ENCODE measurements around the gene DYNC1I1. TPM values are rescaled to one million over a fixed set of nuclear protein-coding genes. Genes with fewer than 3 reads are reported as not detected.

Gene DYNC1I1
- total and polyA plus RNA-seq, 2 donors (not counting 3 experiments of a cell fraction or from before 2014, with no cell fraction given), result 1.8 to 3.6 TPM

GRCh38 chr7:95804052-95804451, 31.7 kb downstream of the DYNC1I1 start:
- ChIA-PET CTCF (no interaction called here), POLR2A (no interaction called here)
- DNase-seq (ENCODE audit: low read depth, low spot score) (no peak), FAIRE-seq (no peak)
- Histone ChIP-seq H3K4me1 (ENCODE audit: control insufficient read depth, extremely low read depth, insufficient read depth, low read length) (peaks cover 2% of the 10 kb centered on the region), H4K20me1 (replicated peaks; ENCODE audit: control insufficient read depth, extremely low read depth, insufficient read depth, low read length) (no peaks in the 10 kb centered on the region), H2AFZ (ENCODE audit: low read depth, low read length) (no peak overlapping the region), H3K4me3 (replicated peaks in 1 of 3; ENCODE audit: insufficient read depth in 1 of 3, low read depth in 1 of 3, low read length in 3 of 3) (no peak overlapping the region), H3K27me3 (ENCODE audit: control insufficient read depth in 2 of 2, insufficient read depth in 2 of 2, low read length in 2 of 2) (no peaks in the 10 kb centered on the region), H3K4me2 (ENCODE audit: insufficient read depth, low read length) (no peak overlapping the region), H3K9me3 (replicated peaks; ENCODE audit: control insufficient read depth, insufficient read depth, low read length) (no peaks in the 10 kb centered on the region), H3K9me1 (replicated peaks; ENCODE audit: control insufficient read depth, extremely low read depth, insufficient read depth, low read length) (no peaks in the 10 kb centered on the region), H3K79me2 (ENCODE audit: control insufficient read depth, insufficient read depth, low read length) (no peaks in the 10 kb centered on the region), H3K27ac (ENCODE audit: insufficient read depth, low read depth, low read length) (no peak overlapping the region), H3K36me3 (ENCODE audit: control insufficient read depth in 2 of 2, extremely low read depth in 1 of 2, insufficient read depth in 2 of 2, low read length in 2 of 2) (no peaks in the 10 kb centered on the region), H3K9ac (replicated peaks; ENCODE audit: extremely low read depth, insufficient read depth, low read length) (no peak overlapping the region)
- no peak for TF ChIP-seq FOS (IDR thresholded peaks at IDR 0.05; ENCODE audit: borderline replicate concordance, insufficient read depth, low read length)
- no peak for TF ChIP-seq POLR2AphosphoS5 (IDR thresholded peaks at IDR 0.05; ENCODE audit: insufficient read depth, low read depth, low read length)
- no TSS peak for BruUV-seq (replicated peaks)
- dilution Hi-C loops (cut with MboI; ENCODE audit: extremely low pct_ligation_motif_present, low sequenced_read_pairs) (no loop called here), intact Hi-C loops (cut with micrococcal nuclease) (no loop called here)

DNA sequence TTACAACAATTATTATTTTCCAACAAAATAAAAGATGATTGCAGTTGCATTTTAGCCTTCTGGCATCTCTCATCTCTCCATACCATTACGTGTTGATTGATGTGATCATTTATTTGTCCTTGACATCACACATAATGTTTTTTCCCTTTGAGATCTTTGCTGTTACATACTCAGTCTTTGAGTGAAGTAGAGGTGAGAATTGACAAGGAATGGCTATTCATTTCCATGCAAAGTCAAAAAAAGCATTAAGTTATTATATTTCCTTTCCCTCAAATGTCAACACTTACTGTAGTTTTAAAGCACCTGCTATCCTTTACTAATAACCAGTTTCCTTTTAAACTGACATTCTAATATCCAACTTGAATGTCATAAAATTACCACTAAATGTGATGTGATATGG, 33.6 kb downstream of the DYNC1I1 start:
- no peak overlapping the region for H3K4me3 ChIP-seq (replicated peaks in 1 of 3; ENCODE audit: insufficient read depth in 1 of 3, low read depth in 1 of 3, low read length in 3 of 3)
- no peaks in the 10 kb centered on the region for H3K36me3 ChIP-seq (ENCODE audit: control insufficient read depth in 2 of 2, extremely low read depth in 1 of 2, insufficient read depth in 2 of 2, low read length in 2 of 2)
- no peak for FAIRE-seq
- no peaks in the 10 kb centered on the region for H3K9me3 ChIP-seq (replicated peaks; ENCODE audit: control insufficient read depth, insufficient read depth, low read length)
- no peak overlapping the region for H3K4me2 ChIP-seq (ENCODE audit: insufficient read depth, low read length)
- intact Hi-C loops (cut with micrococcal nuclease), result no loop called here
- DNase-seq (ENCODE audit: low read depth, low spot score), result no peak
- no peaks in the 10 kb centered on the region for H4K20me1 ChIP-seq (replicated peaks; ENCODE audit: control insufficient read depth, extremely low read depth, insufficient read depth, low read length)
- no TSS peak for BruUV-seq (replicated peaks)
- dilution Hi-C loops (cut with MboI; ENCODE audit: extremely low pct_ligation_motif_present, low sequenced_read_pairs), result no loop called here
- ChIA-PET POLR2A (no interaction called here), CTCF (interaction anchor here (2.2 kb wide), 1 partner anchor 8 kb away, joined by 6 read pairs; no protein-coding TSS in a partner anchor)
- H3K9ac ChIP-seq (replicated peaks; ENCODE audit: extremely low read depth, insufficient read depth, low read length), result no peak overlapping the region
- no peak overlapping the region for H2AFZ ChIP-seq (ENCODE audit: low read depth, low read length)
- H3K27ac ChIP-seq (ENCODE audit: insufficient read depth, low read depth, low read length), result no peak overlapping the region
- H3K4me1 ChIP-seq (ENCODE audit: control insufficient read depth, extremely low read depth, insufficient read depth, low read length), result no peaks in the 10 kb centered on the region
- no peaks in the 10 kb centered on the region for H3K79me2 ChIP-seq (ENCODE audit: control insufficient read depth, insufficient read depth, low read length)
- H3K9me1 ChIP-seq (replicated peaks; ENCODE audit: control insufficient read depth, extremely low read depth, insufficient read depth, low read length), result no peaks in the 10 kb centered on the region
- TF ChIP-seq POLR2AphosphoS5 (IDR thresholded peaks at IDR 0.05; ENCODE audit: insufficient read depth, low read depth, low read length) (no peak), GATA2 (IDR thresholded peaks at IDR 0.05; ENCODE audit: insufficient read depth, insufficient read length, low read depth, low read length) (no peak), MYC (IDR thresholded peaks at IDR 0.05; ENCODE audit: low read depth, low read length) (no peak), EZH2 (IDR thresholded peaks at IDR 0.05; ENCODE audit: borderline replicate concordance, low read depth, low read length, severe bottlenecking) (no peak), JUN (IDR thresholded peaks at IDR 0.05; ENCODE audit: borderline replicate concordance, insufficient read depth, insufficient read length, low read depth) (no peak)
- TF ChIP-seq, protein P1, sequence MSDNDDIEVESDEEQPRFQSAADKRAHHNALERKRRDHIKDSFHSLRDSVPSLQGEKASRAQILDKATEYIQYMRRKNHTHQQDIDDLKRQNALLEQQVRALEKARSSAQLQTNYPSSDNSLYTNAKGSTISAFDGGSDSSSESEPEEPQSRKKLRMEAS (IDR thresholded peaks at IDR 0.05; ENCODE audit: insufficient read depth, insufficient read length), result no peak
- TF ChIP-seq, protein P2, sequence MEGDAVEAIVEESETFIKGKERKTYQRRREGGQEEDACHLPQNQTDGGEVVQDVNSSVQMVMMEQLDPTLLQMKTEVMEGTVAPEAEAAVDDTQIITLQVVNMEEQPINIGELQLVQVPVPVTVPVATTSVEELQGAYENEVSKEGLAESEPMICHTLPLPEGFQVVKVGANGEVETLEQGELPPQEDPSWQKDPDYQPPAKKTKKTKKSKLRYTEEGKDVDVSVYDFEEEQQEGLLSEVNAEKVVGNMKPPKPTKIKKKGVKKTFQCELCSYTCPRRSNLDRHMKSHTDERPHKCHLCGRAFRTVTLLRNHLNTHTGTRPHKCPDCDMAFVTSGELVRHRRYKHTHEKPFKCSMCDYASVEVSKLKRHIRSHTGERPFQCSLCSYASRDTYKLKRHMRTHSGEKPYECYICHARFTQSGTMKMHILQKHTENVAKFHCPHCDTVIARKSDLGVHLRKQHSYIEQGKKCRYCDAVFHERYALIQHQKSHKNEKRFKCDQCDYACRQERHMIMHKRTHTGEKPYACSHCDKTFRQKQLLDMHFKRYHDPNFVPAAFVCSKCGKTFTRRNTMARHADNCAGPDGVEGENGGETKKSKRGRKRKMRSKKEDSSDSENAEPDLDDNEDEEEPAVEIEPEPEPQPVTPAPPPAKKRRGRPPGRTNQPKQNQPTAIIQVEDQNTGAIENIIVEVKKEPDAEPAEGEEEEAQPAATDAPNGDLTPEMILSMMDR (IDR thresholded peaks at IDR 0.05; ENCODE audit: extremely low read depth in 1 of 2, insufficient read depth in 1 of 2, low read depth in 1 of 2, low read length in 2 of 2), result no peak
- H3K27me3 ChIP-seq (ENCODE audit: control insufficient read depth in 2 of 2, insufficient read depth in 2 of 2, low read length in 2 of 2), result no peaks in the 10 kb centered on the region
